HFF-Myc (cell line): ENCODE measurements around the gene UCKL1.
"Not testable (repeated sequence)": the region's sequence is repeated elsewhere in the genome, so short reads cannot be mapped to it uniquely, and the experiment has no call there.

Experiments
- DNase-seq: peaks from one replicate; pipeline ENCODE4 v3.0.0-alpha.2; 2011; ENCODE audit warnings: low read depth; ENCODE audit errors: extremely low read depth
- H3K4me3 ChIP-seq: replicated peaks from 2 replicates; pipeline ENCODE4 v1.5.1; 2011; ENCODE audit warnings: low read depth, mild to moderate bottlenecking, control low read depth, low read length
- TF ChIP-seq, protein P1 (sequence below): IDR thresholded peaks from 2 replicates; pipeline ENCODE4 v1.5.1; 2012; ENCODE audit warnings: mild to moderate bottlenecking, low read depth, low read length, control low read depth; ENCODE audit errors: missing control alignments

UCKL1 gene

DNA sequence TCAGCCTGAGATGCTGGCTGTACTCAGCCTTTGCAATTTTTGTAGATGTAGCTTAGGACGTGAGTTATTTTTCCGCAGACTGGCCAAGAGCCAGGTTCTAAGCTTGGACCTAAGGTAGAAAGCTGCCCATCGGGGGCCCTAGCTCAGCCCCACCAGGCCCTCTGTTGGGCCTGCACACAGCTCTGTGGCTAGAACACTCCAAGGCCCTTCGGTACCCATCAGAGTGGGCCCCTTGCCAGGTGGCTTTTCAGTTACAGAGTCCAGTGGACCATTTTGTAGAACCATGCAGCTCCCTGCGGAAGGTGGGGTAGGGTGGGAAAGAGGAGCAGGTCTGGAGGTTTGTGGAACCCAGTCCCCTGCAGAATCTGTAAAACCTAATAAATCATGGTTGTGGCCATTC, 22.6 kb downstream of the UCKL1 start:
- no peak overlapping the region for H3K4me3 ChIP-seq

DNA sequence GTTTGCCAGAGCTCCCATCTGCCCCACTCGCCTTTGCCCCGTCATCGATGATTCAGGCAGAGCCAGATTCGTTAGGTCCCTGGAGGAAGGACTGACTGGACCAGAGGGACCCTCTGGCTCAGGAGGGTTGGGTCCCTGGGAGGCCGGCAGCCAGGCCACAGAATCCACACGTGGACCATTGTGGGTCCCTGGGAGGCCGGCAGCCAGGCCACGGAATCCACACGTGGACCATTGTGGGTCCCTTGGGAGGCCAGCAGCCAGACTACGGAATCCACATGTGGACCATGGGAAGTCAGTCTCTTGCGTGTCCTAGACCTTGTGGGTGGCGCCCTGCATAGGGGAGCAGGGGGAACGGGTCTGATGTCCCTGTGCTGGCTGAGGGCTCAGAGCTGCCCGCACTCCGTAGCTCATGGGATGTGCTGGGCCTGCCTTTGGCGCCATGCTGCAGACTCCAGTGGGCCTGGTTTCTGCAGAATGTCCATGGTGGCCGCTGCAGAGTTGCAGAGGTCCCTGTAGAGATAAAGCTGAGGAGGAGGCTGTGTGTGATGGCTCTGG, 23.5 kb downstream of the UCKL1 start:
- no peak for DNase-seq
- TF ChIP-seq, protein P1, sequence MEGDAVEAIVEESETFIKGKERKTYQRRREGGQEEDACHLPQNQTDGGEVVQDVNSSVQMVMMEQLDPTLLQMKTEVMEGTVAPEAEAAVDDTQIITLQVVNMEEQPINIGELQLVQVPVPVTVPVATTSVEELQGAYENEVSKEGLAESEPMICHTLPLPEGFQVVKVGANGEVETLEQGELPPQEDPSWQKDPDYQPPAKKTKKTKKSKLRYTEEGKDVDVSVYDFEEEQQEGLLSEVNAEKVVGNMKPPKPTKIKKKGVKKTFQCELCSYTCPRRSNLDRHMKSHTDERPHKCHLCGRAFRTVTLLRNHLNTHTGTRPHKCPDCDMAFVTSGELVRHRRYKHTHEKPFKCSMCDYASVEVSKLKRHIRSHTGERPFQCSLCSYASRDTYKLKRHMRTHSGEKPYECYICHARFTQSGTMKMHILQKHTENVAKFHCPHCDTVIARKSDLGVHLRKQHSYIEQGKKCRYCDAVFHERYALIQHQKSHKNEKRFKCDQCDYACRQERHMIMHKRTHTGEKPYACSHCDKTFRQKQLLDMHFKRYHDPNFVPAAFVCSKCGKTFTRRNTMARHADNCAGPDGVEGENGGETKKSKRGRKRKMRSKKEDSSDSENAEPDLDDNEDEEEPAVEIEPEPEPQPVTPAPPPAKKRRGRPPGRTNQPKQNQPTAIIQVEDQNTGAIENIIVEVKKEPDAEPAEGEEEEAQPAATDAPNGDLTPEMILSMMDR = no peak
- H3K4me3 ChIP-seq = no peak overlapping the region

More for the DNA sequence above, 22.6 kb downstream of the UCKL1 start:
- no peak for DNase-seq
- TF ChIP-seq, protein P1 = no peak

DNA sequence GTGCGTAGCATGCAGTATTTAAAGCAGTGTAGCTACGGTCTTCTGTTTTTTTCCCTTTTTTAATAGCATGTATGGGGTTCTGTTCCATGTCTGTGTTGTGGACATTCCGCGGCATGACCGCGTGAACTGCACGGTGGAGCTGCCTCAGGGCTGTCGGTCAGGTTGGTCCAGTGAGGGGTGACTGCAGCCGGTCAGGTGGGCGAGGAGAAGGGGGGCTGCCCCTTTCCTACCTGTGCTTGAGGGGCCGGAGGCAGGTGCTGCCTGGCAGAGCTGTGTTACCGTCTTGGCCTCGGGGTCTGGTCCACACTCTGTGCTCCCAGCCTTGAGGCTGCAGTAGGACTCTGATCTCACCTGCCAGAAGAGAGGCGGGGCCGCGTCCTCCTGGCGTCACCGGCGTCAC, 24.5 kb downstream of the UCKL1 start:
- no peak for DNase-seq
- no peak overlapping the region for H3K4me3 ChIP-seq
- TF ChIP-seq, protein P1 = no peak

DNA sequence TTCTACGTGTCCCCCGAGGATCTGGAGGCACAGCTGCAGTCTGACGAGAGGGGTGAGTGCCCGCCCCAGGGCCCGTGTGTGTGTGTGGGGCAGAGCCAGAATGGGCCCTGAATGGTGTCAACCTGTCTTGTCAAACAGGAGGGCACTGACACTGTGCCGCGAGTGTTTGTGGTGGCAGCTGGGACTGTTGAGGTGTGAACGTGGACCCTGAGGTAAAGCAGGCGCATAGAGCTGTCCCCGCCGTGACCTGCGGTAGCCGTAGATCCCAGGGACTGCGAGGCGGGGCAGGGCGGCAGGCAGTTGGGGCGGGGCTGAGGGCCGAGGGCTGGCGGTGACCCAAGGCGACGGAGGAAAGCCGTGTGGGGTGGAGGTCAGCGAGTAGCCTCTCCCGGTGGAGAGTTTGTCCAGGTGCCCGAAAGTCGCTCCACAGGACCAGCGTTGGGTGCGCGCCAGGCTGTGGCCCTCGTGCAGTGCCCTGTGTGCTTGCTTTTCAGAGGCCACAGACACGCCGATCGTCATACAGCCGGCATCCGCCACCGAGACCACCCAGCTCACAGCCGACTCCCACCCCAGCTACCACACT, 25.2 kb downstream of the UCKL1 start:
- no peak for DNase-seq
- no peak overlapping the region for H3K4me3 ChIP-seq
- TF ChIP-seq, protein P1 = no peak

DNA sequence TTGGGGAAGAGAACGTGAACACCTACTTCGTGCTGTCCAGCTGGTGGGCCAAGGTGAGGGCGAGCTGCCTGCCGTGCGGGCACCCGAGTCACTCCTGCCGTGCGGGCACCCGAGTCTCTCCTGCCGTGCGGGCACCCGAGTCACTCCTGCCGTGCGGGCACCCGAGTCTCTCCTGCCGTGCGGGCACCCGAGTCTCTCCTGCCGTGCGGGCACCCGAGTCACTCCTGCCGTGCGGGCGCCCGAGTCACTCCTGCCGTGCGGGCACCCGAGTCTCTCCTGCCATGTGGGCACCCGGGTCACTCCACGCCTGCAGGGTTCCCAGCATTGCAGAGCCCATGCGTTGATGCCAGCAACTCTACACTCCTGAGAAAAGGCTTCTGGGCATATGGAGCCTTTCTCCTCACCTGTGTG, 26.7 kb downstream of the UCKL1 start:
- DNase-seq = not testable (repeated sequence)

DNA sequence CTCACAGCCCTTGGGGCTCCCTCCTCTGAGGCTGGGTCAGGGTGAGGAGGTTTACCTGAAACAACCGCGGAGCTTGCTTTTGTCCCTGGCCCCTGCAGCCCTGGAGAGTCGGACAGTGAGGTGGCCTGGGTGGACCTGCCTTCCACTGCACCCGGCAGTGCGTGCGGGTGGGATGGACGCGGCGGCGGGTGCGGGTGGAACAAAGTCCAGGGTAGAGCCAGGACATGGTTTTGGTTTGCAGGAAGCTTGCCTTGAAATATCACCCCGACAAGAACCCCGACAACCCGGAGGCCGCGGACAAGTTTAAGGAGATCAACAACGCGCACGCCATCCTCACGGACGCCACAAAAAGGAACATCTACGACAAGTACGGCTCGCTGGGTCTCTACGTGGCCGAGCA, 27.1 kb downstream of the UCKL1 start:
- TF ChIP-seq, protein P1 = no peak
- DNase-seq = no peak
- no peak overlapping the region for H3K4me3 ChIP-seq

More for the DNA sequence above, 26.7 kb downstream of the UCKL1 start:
- H3K4me3 ChIP-seq = not testable (repeated sequence)

DNA sequence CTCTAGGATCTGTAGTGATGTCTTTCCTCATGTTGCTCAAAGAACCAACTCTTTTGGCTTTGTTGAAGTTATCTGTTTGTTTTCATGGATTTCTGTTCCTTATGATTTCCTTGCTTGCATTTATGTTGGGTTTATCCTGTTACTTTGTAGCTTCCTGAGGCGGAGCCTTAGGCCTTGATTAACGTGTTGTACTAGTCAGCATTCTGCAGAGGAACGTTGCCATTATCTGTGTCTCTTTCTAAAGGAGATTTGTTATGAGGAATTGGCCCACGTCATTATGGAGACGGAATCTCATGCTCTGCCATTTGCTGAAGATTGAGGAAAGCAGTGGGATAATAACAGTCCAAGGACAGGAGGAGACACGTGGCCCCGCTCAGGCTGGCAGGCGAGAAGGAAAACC, 29.9 kb downstream of the UCKL1 start:
- no peak overlapping the region for H3K4me3 ChIP-seq
- TF ChIP-seq, protein P1 = no peak
- no peak for DNase-seq
